ENCODE results near the gene RBM18.

DNA sequence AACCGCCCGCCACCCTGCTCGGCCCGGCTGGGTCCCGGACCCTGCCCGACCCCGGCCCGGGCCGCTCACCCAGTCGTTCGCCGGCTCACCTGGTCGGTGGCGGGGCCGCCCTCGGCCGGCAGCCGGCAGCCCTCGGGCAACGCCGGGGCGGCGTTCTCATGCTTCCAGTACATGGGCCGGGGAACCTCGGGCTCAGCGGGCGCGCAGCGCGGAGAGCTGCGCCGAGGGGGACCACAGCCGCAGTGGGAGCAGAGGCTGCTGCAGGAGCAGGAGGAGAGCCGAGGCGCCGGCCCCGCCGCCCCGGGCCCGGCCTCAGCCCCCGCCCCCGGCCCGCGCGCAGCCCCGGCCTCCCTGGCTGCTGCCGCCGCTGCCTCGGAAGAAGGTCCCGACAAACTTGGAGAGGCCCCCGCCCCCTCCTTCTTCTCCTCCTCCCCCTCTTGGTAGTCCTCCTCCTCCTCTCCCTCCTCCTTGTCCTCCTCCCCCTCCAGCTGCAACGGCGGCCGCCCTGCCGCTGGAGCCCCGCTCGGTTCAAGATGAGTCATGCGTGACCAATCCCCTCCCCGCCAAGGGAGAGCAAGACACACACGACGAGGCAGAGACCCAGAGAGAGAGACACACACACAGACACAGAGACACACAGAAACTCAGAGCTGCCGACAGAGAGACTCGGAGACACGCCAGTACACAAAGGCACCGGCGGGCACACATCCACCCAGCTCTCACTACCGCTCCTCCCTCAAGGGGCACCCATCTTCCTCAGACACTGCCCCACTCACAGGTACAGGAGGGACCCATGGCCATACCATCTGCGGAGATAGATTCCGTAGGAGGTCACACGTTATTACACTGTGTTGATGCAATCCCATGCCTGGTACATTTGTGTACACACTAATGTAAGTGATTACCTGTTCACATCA, 35.8 kb downstream of the RBM18 start, which contains the start of gene LHX6:
- TF ChIP-seq EZH2 (IDR thresholded peaks at IDR 0.05; ENCODE audit: insufficient read depth, poor library complexity, severe bottlenecking) (no peak), EZH2phosphoT487 (IDR thresholded peaks at IDR 0.05; ENCODE audit: insufficient read depth, low read depth) (no peak)

Measured in GM23248 (cell line).